Heart right ventricle (tissue), 16 donors: ENCODE results near the gene SURF6. TPM values are rescaled to one million over a fixed set of nuclear protein-coding genes. Genes with fewer than 3 reads are reported as not detected.

Experiments used
- ATAC-seq, 8 donors: fragments of 200-7000 bp; cut with Tn5 transposase; one replicate each; pipeline ENCODE4 v1.9.1; 2020; ENCODE audit warnings: mild to moderate bottlenecking in 8 of 8, moderate library complexity in 8 of 8, moderate number of reproducible peaks in 1 of 8
- DNase-seq, 2 donors: peaks; one replicate each; pipeline ENCODE4 v3.0.0-alpha.2; 2020
- H3K27ac ChIP-seq, 10 donors: fragments of 200-600 bp; sonication (generic) in 2 of 10; one replicate each; pipeline versions ENCODE4 v1.5.0 to v1.8.0; 2020 to 2022; ENCODE audit warnings: mild to moderate bottlenecking in 3 of 10
- H3K27me3 ChIP-seq, 7 donors: fragments of 200-600 bp; one replicate each; pipeline ENCODE4 v1.8.0; 2021 to 2022; ENCODE audit warnings: mild to moderate bottlenecking in 2 of 7
- H3K36me3 ChIP-seq, 9 donors: fragments of 200-600 bp; sonication (generic) in 1 of 9; one replicate each; pipeline versions ENCODE4 v1.5.0 to v1.8.0; 2020 to 2022; ENCODE audit warnings: mild to moderate bottlenecking in 2 of 9
- H3K4me1 ChIP-seq, 9 donors: fragments of 200-600 bp; sonication (generic) in 1 of 9; one replicate each; pipeline versions ENCODE4 v1.5.0 to v1.8.0; 2020 to 2022; ENCODE audit warnings: mild to moderate bottlenecking in 4 of 9
- H3K4me3 ChIP-seq, 10 donors: fragments of 200-600 bp; sonication (generic) in 2 of 10; one replicate each; pipeline versions ENCODE4 v1.5.0 to v1.8.0; 2020 to 2022; ENCODE audit warnings: mild to moderate bottlenecking in 7 of 10, moderate library complexity in 2 of 10
- H3K9me3 ChIP-seq, 11 donors: fragments of 200-600 bp in 10 of 11; sonication (generic) in 2 of 11; one replicate each; pipeline versions ENCODE4 v1.5.0 to v1.8.0; 2013 to 2022; ENCODE audit warnings: mild to moderate bottlenecking in 2 of 11, control low read depth in 1 of 11, moderate library complexity in 1 of 11
- WGBS, 2 donors: extraction: QIAGEN DNeasy Blood & Tissue Kit; methylation state at CpG; one replicate each; pipeline ENCODE4 v1.1.7; 2013; ENCODE audit warnings: inconsistent platforms in 1 of 2; 5-methylcytosine and 5-hydroxymethylcytosine counted together
- intact Hi-C, 10 donors: fragments of 100-400 bp; cut with DNase I; formaldehyde crosslinking; loops; one replicate each; pipeline versions ENCODE4 v1.11.1 to v1.14.2; 2022
- polyA plus RNA-seq, 2 donors: library from polyadenylated mRNA; stranded (reverse); fragments of 200-250 nt; gene quantifications; one replicate each; pipeline ENCODE4 v1.2.3, GENCODE V29; 2013
- total RNA-seq, 10 donors: library from RNA; stranded (reverse); fragmentation: NEBNext Ultra II Directional in 3 of 10; extraction: Animal tissue kit (Norgen Biotek cat#: 25700) in 3 of 10; gene quantifications; one replicate each; pipeline versions ENCODE4 v1.2.1 to v1.2.4, GENCODE V29; 2021 to 2023
- TF ChIP-seq, protein P1 (sequence below), 9 donors: fragments of 200-600 bp; sonication (generic) in 2 of 9; IDR thresholded peaks; one replicate each; pipeline versions ENCODE4 v1.5.0 to v1.8.0; 2021 to 2022; ENCODE audit warnings: antibody characterized with exemption in 9 of 9, mild to moderate bottlenecking in 5 of 9, moderate library complexity in 1 of 9
- donor health status: Arrhythmogenic right ventricular cardiomyopathy.
- donor health status: ischemic (EF 13 %, LVEDD 7.1; RV severe dilation, severe dysfunction).
- donor health status: healthy with polysubstance abuse.
- donor health status: DM: no; HTN: yes; CAD: no.
- donor health status: DM: no; HTN: no; CAD: no.
- donor health status: ischemic (EF 25% LVEDD 6.9; RV normal size, moderate dysfunction).
- donor health status: ischemic (EF 25% LVEDD 5.7; RV mildly dilated, moderate dysfunction).
- donor health status: healthy.
- donor health status: DM: yes; HTN: yes; CAD: no.
- donor health status: Ischemic cardiomyopathy.
- donor health status: ischemic (EF 35%, LVEDD 5.7; RV mildly dilated, moderate dysfunction).
- donor health status: nonischemic (EF 11% LVEDD 7.7; RV severe dilation, severe dysfunction).
- donor health status: DM: yes; HTN: yes; CAD: no.
- donor health status: PGD.
- donor health status: ischemic (EF 29% LVEDD 5.4; RV normal size, mild dysfunction).
- donor health status: nonischemic (EF 23%, LVEDD 6.1; RV moderate dilation, normal function).

Gene SURF6
- total and polyA plus RNA-seq, 12 donors = 9.1 to 14.8 (median 11.8) TPM

DNA sequence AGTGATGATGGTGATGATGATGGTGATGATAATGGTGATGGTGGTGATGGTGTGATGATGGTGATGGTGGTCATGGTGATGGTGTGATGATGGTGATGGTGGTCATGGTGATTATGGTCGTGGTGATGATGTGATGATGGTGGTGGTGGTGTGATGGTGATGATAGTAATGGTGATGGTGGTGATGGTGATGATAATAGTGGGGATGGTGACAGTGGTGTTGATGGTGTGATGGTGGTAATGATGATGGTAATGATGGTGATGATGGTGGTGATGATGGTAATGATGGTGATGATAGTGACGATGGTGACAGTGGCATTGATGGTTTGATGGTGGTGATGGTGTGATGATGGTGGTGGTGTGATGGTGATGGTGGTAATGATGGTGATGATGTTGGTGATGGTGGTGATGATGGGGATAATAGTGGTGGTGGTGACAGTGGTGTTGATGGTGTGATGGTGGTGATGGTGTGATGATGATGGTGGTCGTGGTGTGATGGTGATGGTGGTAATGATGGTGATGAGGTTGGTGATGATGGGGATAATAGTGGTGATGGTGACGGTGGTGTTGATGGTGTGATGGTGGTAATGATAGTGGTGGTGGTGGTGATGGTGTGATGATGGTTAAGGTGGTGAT, 46.6 kb upstream of the SURF6 start:
- Histone ChIP-seq H3K9me3 (peaks cover 0 to 5% (median 0%) of the 10 kb centered on the region in 11 donors), H3K4me1 (no peaks in the 10 kb centered on the region), H3K27ac (no peak overlapping the region), H3K27me3 (no peaks in the 10 kb centered on the region), H3K36me3 (no peaks in the 10 kb centered on the region), H3K4me3 (no peak overlapping the region)
- no peak for DNase-seq
- WGBS, 2 donors = 86 to 94% methylated on average over 4 of the region's 4 CpGs
- no peak for ATAC-seq
- TF ChIP-seq, protein P1, sequence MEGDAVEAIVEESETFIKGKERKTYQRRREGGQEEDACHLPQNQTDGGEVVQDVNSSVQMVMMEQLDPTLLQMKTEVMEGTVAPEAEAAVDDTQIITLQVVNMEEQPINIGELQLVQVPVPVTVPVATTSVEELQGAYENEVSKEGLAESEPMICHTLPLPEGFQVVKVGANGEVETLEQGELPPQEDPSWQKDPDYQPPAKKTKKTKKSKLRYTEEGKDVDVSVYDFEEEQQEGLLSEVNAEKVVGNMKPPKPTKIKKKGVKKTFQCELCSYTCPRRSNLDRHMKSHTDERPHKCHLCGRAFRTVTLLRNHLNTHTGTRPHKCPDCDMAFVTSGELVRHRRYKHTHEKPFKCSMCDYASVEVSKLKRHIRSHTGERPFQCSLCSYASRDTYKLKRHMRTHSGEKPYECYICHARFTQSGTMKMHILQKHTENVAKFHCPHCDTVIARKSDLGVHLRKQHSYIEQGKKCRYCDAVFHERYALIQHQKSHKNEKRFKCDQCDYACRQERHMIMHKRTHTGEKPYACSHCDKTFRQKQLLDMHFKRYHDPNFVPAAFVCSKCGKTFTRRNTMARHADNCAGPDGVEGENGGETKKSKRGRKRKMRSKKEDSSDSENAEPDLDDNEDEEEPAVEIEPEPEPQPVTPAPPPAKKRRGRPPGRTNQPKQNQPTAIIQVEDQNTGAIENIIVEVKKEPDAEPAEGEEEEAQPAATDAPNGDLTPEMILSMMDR (IDR thresholded peaks at IDR 0.05) = no peak
- intact Hi-C loops = no loop called here

DNA sequence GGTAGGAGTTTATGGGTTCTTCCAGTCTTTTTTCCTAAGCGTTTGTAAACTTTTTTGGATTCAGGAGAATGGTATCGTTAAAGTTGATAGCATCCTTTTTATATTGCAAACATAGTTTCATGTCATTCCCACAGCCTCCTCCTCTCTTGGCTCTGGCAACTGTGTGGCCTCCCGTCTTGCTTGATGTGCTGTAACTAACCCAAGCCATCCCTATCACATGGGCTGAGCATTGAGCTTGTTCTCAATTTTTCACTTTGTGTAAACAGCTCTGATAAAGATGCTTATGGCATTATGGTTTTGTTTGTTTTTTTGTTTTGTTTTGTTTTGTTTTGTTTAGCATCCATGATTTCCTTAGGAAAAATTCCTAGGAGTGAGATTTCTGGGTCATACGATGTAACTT, 44.7 kb upstream of the SURF6 start:
- H3K9me3 ChIP-seq = peaks cover 0 to 8% (median 0%) of the 10 kb centered on the region in 11 donors
- 78 to 84% methylated on average over 4 of the region's 4 CpGs for WGBS, 2 donors
- ATAC-seq (no peak), DNase-seq (no peak)
- peaks cover 0 to 12% (median 7%) of the 10 kb centered on the region in 9 donors for H3K4me1 ChIP-seq
- intact Hi-C loops = no loop called here
- H3K27ac ChIP-seq = no peak overlapping the region
- H3K4me3 ChIP-seq = no peak overlapping the region
- TF ChIP-seq, protein P1 (IDR thresholded peaks at IDR 0.05) = no peak
- no peaks in the 10 kb centered on the region for H3K27me3 ChIP-seq
- no peaks in the 10 kb centered on the region for H3K36me3 ChIP-seq

DNA sequence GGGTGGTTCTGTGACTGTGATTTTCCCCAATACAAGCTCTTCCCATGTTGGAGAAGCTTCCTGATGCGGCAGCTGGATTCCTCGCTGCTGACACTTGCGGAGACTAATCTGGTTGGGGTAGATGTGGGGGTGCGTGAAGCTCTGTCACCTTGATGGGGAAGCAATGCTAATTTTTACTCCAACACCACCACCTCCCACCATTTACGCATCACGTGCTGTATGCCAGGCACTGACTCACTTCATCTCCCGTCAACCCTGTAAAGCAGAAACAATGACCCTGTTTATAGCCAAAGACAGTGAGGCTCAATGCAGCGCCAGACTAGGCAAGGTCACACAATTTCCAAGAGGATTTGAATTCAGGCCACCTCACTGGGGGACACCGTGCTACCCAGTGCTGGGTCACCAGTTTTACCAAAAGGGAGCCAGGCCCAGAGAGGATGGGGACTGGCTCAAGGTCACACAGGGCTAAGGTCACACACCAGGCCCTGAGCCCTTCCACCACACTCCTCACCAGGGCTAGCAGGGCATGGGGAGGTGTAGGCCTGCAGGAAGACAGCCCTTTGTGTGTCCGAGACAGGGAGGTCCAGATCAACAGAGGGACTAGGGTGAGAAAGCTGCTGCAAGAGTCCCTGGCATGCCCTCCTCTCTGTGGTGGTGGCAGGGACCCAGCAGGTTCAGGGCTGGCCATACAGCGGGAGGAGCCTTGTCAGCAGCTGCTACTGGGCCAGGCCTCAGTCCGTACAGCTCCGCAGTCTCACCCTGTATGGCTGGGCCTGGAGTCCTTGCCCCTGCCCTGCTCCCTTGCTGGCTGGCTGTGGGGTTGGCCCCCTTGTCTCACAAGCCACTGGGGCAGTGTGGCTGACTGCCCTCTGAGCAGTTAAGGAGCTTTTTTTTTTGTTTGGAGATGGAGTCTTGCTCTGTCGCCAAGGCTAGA, 43.4 kb upstream of the SURF6 start:
- no peak for ATAC-seq
- Histone ChIP-seq H3K36me3 (no peaks in the 10 kb centered on the region), H3K9me3 (peaks cover 0 to 8% (median 0%) of the 10 kb centered on the region in 11 donors), H3K4me1 (peaks cover 0 to 18% (median 13%) of the 10 kb centered on the region in 9 donors), H3K27me3 (no peaks in the 10 kb centered on the region), H3K4me3 (no peak overlapping the region), H3K27ac (no peak overlapping the region)
- no peak for DNase-seq
- WGBS, 2 donors = 90 to 91% methylated on average over 14 of the region's 14 CpGs
- TF ChIP-seq, protein P1 (IDR thresholded peaks at IDR 0.05) = no peak
- intact Hi-C loops = loop anchor here in 3 of 10 donors (5.0 kb wide), 3 partner anchors 38 to 47 kb away; partner anchors contain the start of genes REXO4 (in 2 of the 3) and SURF6 (in 1 of the 3)

DNA sequence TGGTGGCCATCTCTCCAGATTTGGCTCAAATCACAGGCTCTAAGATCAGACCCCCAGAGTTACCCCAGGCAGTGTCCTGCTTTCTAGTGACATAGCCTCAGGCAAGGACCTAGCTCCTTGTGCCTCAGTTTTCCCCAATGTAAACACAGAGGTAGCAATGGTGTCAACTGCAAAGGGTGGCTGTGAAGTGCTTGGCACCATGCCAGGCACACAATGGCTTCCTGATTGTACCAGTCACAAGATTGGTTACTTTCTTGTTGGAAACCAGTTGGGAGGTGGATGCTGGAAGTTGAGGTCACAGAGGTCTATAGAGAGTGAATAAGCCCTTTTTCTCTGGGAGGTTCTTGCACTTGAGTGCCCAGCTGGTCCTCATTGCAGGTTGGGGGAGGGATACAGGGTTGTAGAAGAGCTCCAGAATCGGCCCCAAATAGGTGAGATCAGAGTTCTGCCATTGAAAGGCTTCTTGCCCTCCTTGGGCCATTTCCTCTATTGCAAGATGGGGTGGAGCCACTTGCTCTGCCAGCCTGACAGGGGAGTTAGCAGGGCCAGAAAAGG, 42.5 kb upstream of the SURF6 start:
- 85 to 86% methylated on average over 1 of the region's 1 CpG for WGBS, 2 donors
- Histone ChIP-seq H3K27me3 (no peaks in the 10 kb centered on the region), H3K9me3 (peaks cover 0 to 8% (median 0%) of the 10 kb centered on the region in 11 donors), H3K4me1 (peaks cover 0 to 28% (median 22%) of the 10 kb centered on the region in 9 donors), H3K36me3 (peaks cover 0 to 6% (median 0%) of the 10 kb centered on the region in 9 donors), H3K4me3 (no peak overlapping the region), H3K27ac (no peak overlapping the region)
- TF ChIP-seq, protein P1 (IDR thresholded peaks at IDR 0.05) = no peak
- intact Hi-C loops = loop anchor here in 3 of 10 donors (5.0 kb wide), 3 partner anchors 39 to 46 kb away; partner anchors contain the start of genes REXO4 (in 2 of the 3) and SURF6 (in 1 of the 3)
- no peak for DNase-seq
- ATAC-seq = no peak
